GM23248 (cell line): ENCODE results near the gene TRRAP. TPM values are rescaled to one million over a fixed set of nuclear protein-coding genes. Genes with fewer than 3 reads are reported as not detected.

ENCODE experiments used
- DNase-seq: peaks from one replicate; pipeline ENCODE4 v3.0.0-alpha.2; 2015
- H2AFZ ChIP-seq: fragments of 200-600 bp; sonication (generic); 2 replicates; pipeline ENCODE4 v1.6.1; 2016; ENCODE audit warnings: antibody characterized with exemption
- H3F3A ChIP-seq: fragments of 200-600 bp; sonication (generic); 2 replicates; pipeline ENCODE4 v1.6.1; 2016; ENCODE audit warnings: mild to moderate bottlenecking, antibody characterized with exemption, mixed run types; ENCODE audit not compliant: insufficient read depth
- H3K27ac ChIP-seq: fragments of 200-600 bp; sonication (generic); 2 replicates; pipeline ENCODE4 v1.5.1; 2016; ENCODE audit warnings: mild to moderate bottlenecking
- H3K27me3 ChIP-seq: fragments of 200-600 bp; sonication (generic); replicated peaks from 2 replicates; pipeline ENCODE4 v1.6.1; 2016; ENCODE audit warnings: mild to moderate bottlenecking; ENCODE audit not compliant: insufficient read depth
- H3K36me3 ChIP-seq: fragments of 200-600 bp; sonication (generic); 2 replicates; pipeline ENCODE4 v1.6.1; 2016; ENCODE audit warnings: low read depth, mild to moderate bottlenecking
- H3K4me1 ChIP-seq: fragments of 200-600 bp; sonication (generic); 2 replicates; pipeline ENCODE4 v1.6.1; 2016; ENCODE audit warnings: mild to moderate bottlenecking; ENCODE audit not compliant: insufficient read depth
- H3K4me2 ChIP-seq: fragments of 200-600 bp; sonication (generic); one replicate; pipeline ENCODE4 v1.6.1; 2016; ENCODE audit warnings: mild to moderate bottlenecking; ENCODE audit not compliant: unreplicated experiment
- H3K4me3 ChIP-seq: fragments of 200-600 bp; sonication (generic); 2 replicates; pipeline ENCODE4 v1.5.1; 2016; ENCODE audit warnings: mild to moderate bottlenecking
- H3K79me2 ChIP-seq: fragments of 200-600 bp; sonication (generic); 2 replicates; pipeline ENCODE4 v1.6.1; 2016; ENCODE audit warnings: mild to moderate bottlenecking; ENCODE audit not compliant: insufficient read depth
- H3K9ac ChIP-seq: fragments of 200-600 bp; sonication (generic); 2 replicates; pipeline ENCODE4 v1.6.1; 2016; ENCODE audit warnings: mild to moderate bottlenecking
- H3K9me2 ChIP-seq: fragments of 200-600 bp; sonication (generic); 2 replicates; pipeline ENCODE4 v1.6.1; 2016; ENCODE audit warnings: mixed run types, mild to moderate bottlenecking, moderate library complexity; ENCODE audit not compliant: insufficient read depth
- H3K9me3 ChIP-seq: fragments of 200-600 bp; sonication (generic); one replicate; pipeline ENCODE4 v1.6.1; 2017; ENCODE audit warnings: low read depth
- H4K20me1 ChIP-seq: fragments of 200-600 bp; sonication (generic); 2 replicates; pipeline ENCODE4 v1.6.0; 2016; ENCODE audit not compliant: insufficient read depth
- EZH2 ChIP-seq: fragments of 200-600 bp; sonication (generic); IDR thresholded peaks from 2 replicates; pipeline ENCODE4 v1.6.1; 2018; ENCODE audit warnings: antibody characterized with exemption, mild to moderate bottlenecking; ENCODE audit not compliant: insufficient read depth, poor library complexity, severe bottlenecking
- EZH2phosphoT487 ChIP-seq: fragments of 200-600 bp; sonication (generic); IDR thresholded peaks from 2 replicates; pipeline ENCODE4 v1.6.1; 2018; ENCODE audit warnings: antibody characterized with exemption, moderate library complexity, mild to moderate bottlenecking, low read depth; ENCODE audit not compliant: insufficient read depth
- WGBS, 2 experiments: methylation state at CpG; one replicate each; pipeline ENCODE4 v1.1.6; 2015 to 2017; ENCODE audit warnings: low lambda C conversion rate in 2 of 2, low coverage in 1 of 2; ENCODE audit errors: missing lambda C conversion rate in 2 of 2; 5-methylcytosine and 5-hydroxymethylcytosine counted together
- in situ Hi-C: fragments of 300-500 bp; cut with MboI; formaldehyde crosslinking; loops from 2 replicates; pipeline ENCODE4 v1.15.0; 2020
- polyA plus RNA-seq: library from polyadenylated mRNA; unstranded; fragments of >200 nt; fragmentation: Nextera tagmentation; extraction: Ambion mirVana; gene quantifications from 2 replicates; pipeline ENCODE4 v1.2.1, GENCODE V29; 2016
- total RNA-seq: library from RNA; depleted of rRNA; stranded (reverse); fragments of >200 nt; shearing (Covaris generic); gene quantifications from 2 replicates; pipeline ENCODE4 v1.2.3, GENCODE V29; 2014

Gene TRRAP
- total and polyA plus RNA-seq, 2 experiments from 2014 or later, result 4.8 to 11.3 TPM

GRCh38 chr7:99001482-99002147 is 123.3 kb downstream of the TRRAP start:
- in situ Hi-C loops, result no loop called here
- Histone ChIP-seq H3K4me1 (no peaks in the 10 kb centered on the region), H3K79me2 (no peaks in the 10 kb centered on the region), H3K27ac (no peak overlapping the region), H4K20me1 (no peaks in the 10 kb centered on the region), H3K9me3 (no peaks in the 10 kb centered on the region), H3K9ac (no peak overlapping the region), H2AFZ (no peak overlapping the region), H3K4me3 (no peak overlapping the region), H3K36me3 (peaks cover 20% of the 10 kb centered on the region; the same call in 1 of the 2 replicates), H3F3A (no peaks in the 10 kb centered on the region), H3K9me2 (no peaks in the 10 kb centered on the region), H3K27me3 (no peaks in the 10 kb centered on the region), H3K4me2 (no peak overlapping the region)
- WGBS, 2 experiments, result 85 to 91% methylated on average over 10 of the region's 10 CpGs
- no peak for DNase-seq
- TF ChIP-seq EZH2 (no peak), EZH2phosphoT487 (no peak)

DNA sequence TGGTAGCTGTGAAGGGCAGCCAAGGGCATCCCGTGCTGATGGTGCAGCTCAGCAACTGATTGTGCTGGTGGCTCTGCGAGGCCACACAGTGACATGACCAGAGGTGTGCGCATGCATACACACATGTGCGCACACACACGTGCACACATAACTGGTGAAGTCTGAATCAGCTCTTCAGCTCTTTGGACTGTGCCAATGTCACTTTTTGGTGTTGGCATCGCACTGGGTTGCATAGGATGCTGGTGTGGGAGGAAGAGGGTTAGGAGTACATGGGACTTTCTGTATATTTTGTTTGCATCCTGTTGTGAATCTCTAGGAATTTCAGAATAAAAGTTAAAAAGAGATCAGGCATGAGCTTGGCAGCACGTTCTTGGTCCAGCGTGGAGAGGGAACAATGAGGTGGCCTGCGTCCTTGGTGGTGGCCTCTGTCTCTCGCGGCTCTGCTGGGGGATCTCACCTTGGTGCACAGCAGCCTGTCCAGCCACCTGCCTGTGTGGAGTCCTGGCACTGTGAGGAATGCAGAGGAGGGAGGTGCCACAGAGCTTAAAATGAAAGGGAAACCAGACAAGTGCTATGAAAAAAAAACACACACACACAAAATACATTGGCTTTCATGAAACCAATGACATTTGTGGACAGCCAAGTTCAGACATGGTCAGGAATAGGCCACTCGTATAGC is 124.0 kb downstream of the TRRAP start:
- Histone ChIP-seq H3K4me2 (no peak overlapping the region), H3K27me3 (no peaks in the 10 kb centered on the region), H3F3A (no peaks in the 10 kb centered on the region), H3K79me2 (no peaks in the 10 kb centered on the region), H3K27ac (no peak overlapping the region), H3K9me2 (no peaks in the 10 kb centered on the region), H3K9ac (no peak overlapping the region), H3K36me3 (peaks cover 17% of the 10 kb centered on the region; the same call in 1 of the 2 replicates), H3K4me3 (no peak overlapping the region), H3K9me3 (no peaks in the 10 kb centered on the region), H3K4me1 (no peaks in the 10 kb centered on the region), H4K20me1 (no peaks in the 10 kb centered on the region), H2AFZ (no peak overlapping the region)
- no peak for DNase-seq
- TF ChIP-seq EZH2phosphoT487 (no peak), EZH2 (no peak)
- in situ Hi-C loops, result no loop called here
- 89 to 97% methylated on average over 10 to 12 of the region's 12 CpGs for WGBS, 2 experiments

- Histone ChIP-seq H2AFZ (no peak overlapping the region), H3F3A (no peaks in the 10 kb centered on the region)
- TF ChIP-seq EZH2phosphoT487, result no peak
- TF ChIP-seq EZH2, result no peak
Measured at GRCh38 chr7:99002827-99003212, 124.5 kb downstream of the TRRAP start.

DNA sequence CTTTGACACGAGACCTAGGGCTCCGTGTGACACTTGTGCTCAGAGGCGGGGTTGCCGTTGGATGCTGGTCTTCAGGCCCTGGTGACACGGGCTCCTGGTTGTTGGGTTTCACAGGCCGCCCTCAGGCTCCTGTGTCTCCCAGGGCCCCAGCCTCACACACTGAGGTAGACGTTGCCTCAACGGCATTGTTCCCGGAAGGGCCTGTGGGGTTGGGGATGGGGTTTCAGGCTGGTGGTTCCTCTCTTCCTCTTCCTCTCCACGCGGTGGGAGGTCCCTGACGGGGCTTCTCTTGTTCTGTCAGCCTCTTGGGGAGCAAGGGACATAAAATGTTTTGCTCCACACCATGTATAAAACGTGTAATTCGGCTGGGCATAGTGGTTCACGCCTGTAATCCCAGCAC is 125.1 kb downstream of the TRRAP start:
- H3K4me3 ChIP-seq, result no peak overlapping the region
- H3K4me2 ChIP-seq, result no peak overlapping the region
- no peak overlapping the region for H3K27ac ChIP-seq
- no peaks in the 10 kb centered on the region for H4K20me1 ChIP-seq
- in situ Hi-C loops, result no loop called here
- H3K27me3 ChIP-seq, result no peaks in the 10 kb centered on the region
- no peak overlapping the region for H2AFZ ChIP-seq
- peaks cover 17% of the 10 kb centered on the region; the same call in 1 of the 2 replicates for H3K36me3 ChIP-seq
- H3K4me1 ChIP-seq, result no peaks in the 10 kb centered on the region
- H3F3A ChIP-seq, result no peaks in the 10 kb centered on the region
- H3K9me2 ChIP-seq, result no peaks in the 10 kb centered on the region
- H3K79me2 ChIP-seq, result no peaks in the 10 kb centered on the region
- TF ChIP-seq EZH2 (no peak), EZH2phosphoT487 (no peak)
- no peak for DNase-seq
- no peak overlapping the region for H3K9ac ChIP-seq
- H3K9me3 ChIP-seq, result no peaks in the 10 kb centered on the region
- WGBS, 2 experiments, result 91 to 95% methylated on average over 9 to 15 of the region's 15 CpGs

More at GRCh38 chr7:99002827-99003212, 124.5 kb downstream of the TRRAP start:
- 87 to 91% methylated on average over 20 of the region's 20 CpGs for WGBS, 2 experiments
- in situ Hi-C loops, result no loop called here
- H3K4me1 ChIP-seq, result no peaks in the 10 kb centered on the region
- no peak overlapping the region for H3K4me3 ChIP-seq
- no peaks in the 10 kb centered on the region for H3K9me3 ChIP-seq
- no peak for DNase-seq
- H3K27me3 ChIP-seq, result no peaks in the 10 kb centered on the region
- no peaks in the 10 kb centered on the region for H3K79me2 ChIP-seq
- peaks cover 17% of the 10 kb centered on the region; the same call in 1 of the 2 replicates for H3K36me3 ChIP-seq
- no peak overlapping the region for H3K9ac ChIP-seq
- H4K20me1 ChIP-seq, result no peaks in the 10 kb centered on the region
- H3K9me2 ChIP-seq, result no peaks in the 10 kb centered on the region
- no peak overlapping the region for H3K27ac ChIP-seq
- no peak overlapping the region for H3K4me2 ChIP-seq
